MM.1S (cell line): Measurements from ENCODE around the gene STRA6.

Source experiments
- CTCF ChIP-seq: fragments of 300-600 bp; sonication (generic); IDR thresholded peaks from 2 replicates; pipeline ENCODE4 v1.5.1; 2016; ENCODE audit warnings: antibody characterized with exemption, low read length, mixed read lengths
- EZH2 ChIP-seq: fragments of 300-600 bp; sonication (generic); optimal IDR thresholded peaks from 2 replicates; pipeline ENCODE3; 2017; ENCODE audit warnings: low read depth, mild to moderate bottlenecking, antibody characterized with exemption, low read length, mixed read lengths
- EZH2phosphoT487 ChIP-seq: fragments of 300-600 bp; sonication (generic); IDR thresholded peaks from 2 replicates; pipeline ENCODE4 v1.6.1; 2018; ENCODE audit warnings: antibody characterized with exemption, low read length

- TF ChIP-seq CTCF, result no peak
- TF ChIP-seq EZH2, result no peak
- TF ChIP-seq EZH2phosphoT487, result no peak
Observed at GRCh38 chr15:74245342-74245931, 42.9 kb upstream of the STRA6 start.
